Neural crest cell (in vitro differentiated cells): Measurements from ENCODE around the gene NRXN3. TPM values are rescaled to one million over a fixed set of nuclear protein-coding genes. Genes with fewer than 3 reads are reported as not detected.
"Not testable (repeated sequence)": the region's sequence is repeated elsewhere in the genome, so short reads cannot be mapped to it uniquely, and the experiment has no call there.

Experiments
- DNase-seq: peaks from one replicate; pipeline ENCODE4 v3.0.0; 2021; ENCODE audit warnings: low read depth, mixed read lengths, low spot score
- H3K27ac Mint-ChIP-seq: one replicate; pipeline ENCODE4 v1.8.0; 2021; ENCODE audit warnings: mild to moderate bottlenecking, mixed read lengths; ENCODE audit not compliant: unreplicated experiment
- H3K27me3 Mint-ChIP-seq: 2 replicates; pipeline ENCODE4 v1.8.0; 2021; ENCODE audit warnings: low read depth, mild to moderate bottlenecking, mixed read lengths
- H3K36me3 Mint-ChIP-seq: 2 replicates; pipeline ENCODE4 v1.8.0; 2021; ENCODE audit warnings: low read depth, mild to moderate bottlenecking, mixed read lengths
- H3K4me1 Mint-ChIP-seq: 2 replicates; pipeline ENCODE4 v1.8.0; 2021; ENCODE audit warnings: mixed read lengths
- H3K4me3 Mint-ChIP-seq: one replicate; pipeline ENCODE4 v1.8.0; 2021; ENCODE audit warnings: mild to moderate bottlenecking, mixed read lengths
- H3K9me3 Mint-ChIP-seq: 2 replicates; pipeline ENCODE4 v1.8.0; 2021; ENCODE audit warnings: mixed read lengths
- total RNA-seq: library from RNA; stranded (reverse); gene quantifications from 2 replicates; pipeline ENCODE4 v1.2.1, GENCODE V29; 2021
- TF ChIP-seq, protein P1 (sequence below): fragments of 200-600 bp; sonication (generic); conservative IDR thresholded peaks from 2 replicates; pipeline ENCODE4 v1.5.0; 2021; ENCODE audit warnings: antibody characterized with exemption, mild to moderate bottlenecking

The NRXN3 gene
- total RNA-seq, 1 donor from 2014 or later = 2.5 TPM

DNA sequence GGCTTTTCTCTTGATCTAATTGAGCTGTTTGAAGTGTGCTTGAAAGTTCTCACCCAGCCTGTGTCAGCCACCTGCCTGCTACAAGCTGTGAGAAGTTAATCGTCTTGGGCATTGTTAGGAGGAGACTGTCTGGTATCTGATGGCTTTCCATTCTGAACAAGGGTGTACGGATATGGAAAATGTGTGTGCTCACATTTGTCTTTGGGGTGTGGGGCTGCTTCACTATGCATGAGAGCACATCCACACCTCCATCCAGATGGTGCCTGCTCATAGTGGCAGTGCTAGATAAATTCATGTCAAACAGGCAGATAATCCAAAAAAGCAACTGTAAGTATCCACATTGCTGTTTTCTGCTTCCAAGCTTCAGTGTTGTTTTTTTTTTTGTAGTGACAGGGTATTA, 1578.9 kb downstream of the NRXN3 start:
- no peaks in the 10 kb centered on the region for H3K4me1 Mint-ChIP-seq
- DNase-seq = no peak
- TF ChIP-seq, protein P1, sequence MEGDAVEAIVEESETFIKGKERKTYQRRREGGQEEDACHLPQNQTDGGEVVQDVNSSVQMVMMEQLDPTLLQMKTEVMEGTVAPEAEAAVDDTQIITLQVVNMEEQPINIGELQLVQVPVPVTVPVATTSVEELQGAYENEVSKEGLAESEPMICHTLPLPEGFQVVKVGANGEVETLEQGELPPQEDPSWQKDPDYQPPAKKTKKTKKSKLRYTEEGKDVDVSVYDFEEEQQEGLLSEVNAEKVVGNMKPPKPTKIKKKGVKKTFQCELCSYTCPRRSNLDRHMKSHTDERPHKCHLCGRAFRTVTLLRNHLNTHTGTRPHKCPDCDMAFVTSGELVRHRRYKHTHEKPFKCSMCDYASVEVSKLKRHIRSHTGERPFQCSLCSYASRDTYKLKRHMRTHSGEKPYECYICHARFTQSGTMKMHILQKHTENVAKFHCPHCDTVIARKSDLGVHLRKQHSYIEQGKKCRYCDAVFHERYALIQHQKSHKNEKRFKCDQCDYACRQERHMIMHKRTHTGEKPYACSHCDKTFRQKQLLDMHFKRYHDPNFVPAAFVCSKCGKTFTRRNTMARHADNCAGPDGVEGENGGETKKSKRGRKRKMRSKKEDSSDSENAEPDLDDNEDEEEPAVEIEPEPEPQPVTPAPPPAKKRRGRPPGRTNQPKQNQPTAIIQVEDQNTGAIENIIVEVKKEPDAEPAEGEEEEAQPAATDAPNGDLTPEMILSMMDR = no peak

DNA sequence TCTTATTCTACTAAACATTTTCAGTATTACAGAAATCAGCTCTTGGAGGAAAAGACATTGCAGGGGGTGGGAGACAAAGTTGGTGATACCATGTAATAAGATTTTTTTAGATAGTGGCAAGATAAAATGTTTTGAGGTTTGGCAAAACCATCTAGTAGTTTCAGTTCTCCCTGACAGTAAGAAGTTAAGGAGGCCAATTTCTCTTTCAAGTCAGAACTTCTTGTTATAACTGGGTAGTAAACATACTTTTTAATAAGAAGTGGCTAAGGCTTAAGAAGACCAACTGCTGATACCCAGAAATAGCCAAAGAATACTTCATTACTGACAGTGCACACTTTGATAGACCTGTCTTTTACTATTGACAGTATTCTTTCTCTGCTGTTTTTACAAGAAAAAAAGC, 1588.8 kb downstream of the NRXN3 start:
- H3K4me3 Mint-ChIP-seq = no peak overlapping the region
- H3K27me3 Mint-ChIP-seq = no peaks in the 10 kb centered on the region
- no peak for DNase-seq
- TF ChIP-seq, protein P1 = no peak
- H3K4me1 Mint-ChIP-seq = no peaks in the 10 kb centered on the region
- H3K36me3 Mint-ChIP-seq = no peaks in the 10 kb centered on the region
- H3K27ac Mint-ChIP-seq = no peak overlapping the region
- peaks cover 2% of the 10 kb centered on the region for H3K9me3 Mint-ChIP-seq

More for the DNA sequence above, 1578.9 kb downstream of the NRXN3 start:
- H3K4me3 Mint-ChIP-seq = no peak overlapping the region
- peaks cover 4% of the 10 kb centered on the region for H3K9me3 Mint-ChIP-seq
- no peaks in the 10 kb centered on the region for H3K36me3 Mint-ChIP-seq
- no peak overlapping the region for H3K27ac Mint-ChIP-seq
- no peaks in the 10 kb centered on the region for H3K27me3 Mint-ChIP-seq

DNA sequence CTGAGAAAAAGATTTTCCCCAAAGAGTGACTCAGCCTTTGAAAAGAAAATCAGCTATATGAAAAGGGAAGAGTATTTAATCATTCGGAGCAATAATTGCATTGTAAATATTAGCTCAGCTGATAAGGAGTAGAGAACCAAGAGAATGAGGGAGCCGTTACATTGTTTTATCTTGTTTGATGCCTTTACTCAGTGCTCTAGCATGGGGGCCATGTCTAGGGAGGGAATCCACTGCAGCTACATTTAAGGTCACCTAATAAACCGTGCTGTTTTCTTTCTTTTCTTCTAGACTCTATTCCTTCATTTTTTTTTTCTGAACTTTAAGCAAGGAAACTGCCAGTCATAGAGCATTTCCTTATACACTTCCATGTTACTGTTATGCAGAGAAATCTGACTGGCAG, 1594.2 kb downstream of the NRXN3 start:
- TF ChIP-seq, protein P1 = no peak
- H3K27me3 Mint-ChIP-seq = no peaks in the 10 kb centered on the region
- no peak for DNase-seq
- H3K9me3 Mint-ChIP-seq = no peaks in the 10 kb centered on the region
- H3K27ac Mint-ChIP-seq = no peak overlapping the region
- peaks cover 5% of the 10 kb centered on the region for H3K36me3 Mint-ChIP-seq
- no peak overlapping the region for H3K4me3 Mint-ChIP-seq
- H3K4me1 Mint-ChIP-seq = no peaks in the 10 kb centered on the region

DNA sequence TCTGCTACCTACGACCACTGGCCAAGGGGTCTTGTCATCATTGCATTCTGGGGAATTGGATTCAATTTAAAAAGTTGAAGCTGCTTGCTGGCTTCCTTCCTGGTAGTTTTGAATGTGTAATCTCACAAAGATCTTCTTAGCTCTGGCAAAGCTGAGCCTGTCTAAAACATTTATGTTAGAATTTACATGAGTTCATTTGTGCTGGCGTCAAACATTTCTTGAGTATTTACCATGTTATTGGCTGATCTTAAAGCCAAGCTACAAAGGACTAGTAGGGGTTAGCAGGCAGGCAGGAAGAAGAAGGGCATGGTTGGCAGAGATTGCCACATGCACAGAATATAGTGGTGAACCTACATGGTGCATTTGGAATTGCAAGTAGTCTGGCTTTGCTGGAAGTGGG, 1596.3 kb downstream of the NRXN3 start:
- no peak for DNase-seq
- peaks cover 8% of the 10 kb centered on the region for H3K36me3 Mint-ChIP-seq
- no peaks in the 10 kb centered on the region for H3K4me1 Mint-ChIP-seq
- H3K27me3 Mint-ChIP-seq = no peaks in the 10 kb centered on the region
- no peak overlapping the region for H3K4me3 Mint-ChIP-seq
- H3K9me3 Mint-ChIP-seq = peaks cover 2% of the 10 kb centered on the region
- H3K27ac Mint-ChIP-seq = no peak overlapping the region
- TF ChIP-seq, protein P1 = no peak

DNA sequence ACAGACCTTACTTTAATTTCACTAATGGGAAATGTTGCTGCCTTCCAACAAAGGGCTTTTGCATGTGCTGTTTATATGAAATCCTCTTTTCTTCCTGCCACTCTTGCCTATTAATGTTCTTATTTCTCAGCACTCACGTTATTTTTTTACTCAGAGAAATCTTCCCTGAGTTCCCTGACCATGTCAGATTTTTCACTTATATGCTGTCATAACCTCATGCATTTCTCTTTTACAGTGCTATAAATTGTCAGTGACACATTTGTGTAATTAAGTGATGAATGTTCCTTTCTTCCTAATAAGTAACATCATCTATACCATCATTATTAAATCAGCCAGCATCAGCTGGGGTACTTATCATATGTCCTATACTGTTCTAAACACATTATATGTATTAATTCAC, 1597.1 kb downstream of the NRXN3 start:
- Mint-ChIP-seq H3K27ac (no peak overlapping the region), H3K4me1 (no peaks in the 10 kb centered on the region), H3K36me3 (peaks cover 8% of the 10 kb centered on the region), H3K9me3 (peaks cover 2% of the 10 kb centered on the region), H3K27me3 (no peaks in the 10 kb centered on the region), H3K4me3 (no peak overlapping the region)
- TF ChIP-seq, protein P1 = no peak
- no peak for DNase-seq

DNA sequence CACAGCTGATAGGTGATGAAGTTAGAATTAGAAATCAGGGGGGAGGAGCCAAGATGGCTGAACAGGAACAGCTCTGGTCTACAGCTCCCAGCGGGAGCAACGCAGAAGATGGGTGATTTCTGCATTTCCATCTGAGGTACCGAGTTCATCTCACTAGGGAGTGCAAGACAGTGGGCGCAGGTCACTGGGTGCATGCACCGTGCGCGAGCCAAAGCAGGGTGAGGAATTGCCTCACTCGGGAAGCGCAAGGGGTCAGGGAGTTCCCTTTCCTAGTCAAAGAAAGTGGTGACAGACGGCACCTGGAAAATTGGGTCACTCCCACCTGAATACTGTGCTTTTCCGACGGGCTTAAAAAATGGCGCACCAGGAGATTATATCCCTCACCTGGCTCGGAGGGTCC, 1597.5 kb downstream of the NRXN3 start:
- H3K4me1 Mint-ChIP-seq, DNase-seq, H3K4me3 Mint-ChIP-seq, H3K9me3 Mint-ChIP-seq, H3K27ac Mint-ChIP-seq, H3K36me3 Mint-ChIP-seq, H3K27me3 Mint-ChIP-seq: not testable (repeated sequence)
